NCI-H1930 (cell line): ENCODE results near the gene ADAMTS20.
A peak's percentile ranks its signal among the peaks of the same experiment; 100 is the strongest.
"Not testable (repeated sequence)": the region's sequence is repeated elsewhere in the genome, so short reads cannot be mapped to it uniquely, and the experiment has no call there.

Experiments used
- DNase-seq, 2 experiments: peaks; one replicate each; lab custom pipeline; 2025; lab: John Stamatoyannopoulos, UW

ADAMTS20 gene, protein sequence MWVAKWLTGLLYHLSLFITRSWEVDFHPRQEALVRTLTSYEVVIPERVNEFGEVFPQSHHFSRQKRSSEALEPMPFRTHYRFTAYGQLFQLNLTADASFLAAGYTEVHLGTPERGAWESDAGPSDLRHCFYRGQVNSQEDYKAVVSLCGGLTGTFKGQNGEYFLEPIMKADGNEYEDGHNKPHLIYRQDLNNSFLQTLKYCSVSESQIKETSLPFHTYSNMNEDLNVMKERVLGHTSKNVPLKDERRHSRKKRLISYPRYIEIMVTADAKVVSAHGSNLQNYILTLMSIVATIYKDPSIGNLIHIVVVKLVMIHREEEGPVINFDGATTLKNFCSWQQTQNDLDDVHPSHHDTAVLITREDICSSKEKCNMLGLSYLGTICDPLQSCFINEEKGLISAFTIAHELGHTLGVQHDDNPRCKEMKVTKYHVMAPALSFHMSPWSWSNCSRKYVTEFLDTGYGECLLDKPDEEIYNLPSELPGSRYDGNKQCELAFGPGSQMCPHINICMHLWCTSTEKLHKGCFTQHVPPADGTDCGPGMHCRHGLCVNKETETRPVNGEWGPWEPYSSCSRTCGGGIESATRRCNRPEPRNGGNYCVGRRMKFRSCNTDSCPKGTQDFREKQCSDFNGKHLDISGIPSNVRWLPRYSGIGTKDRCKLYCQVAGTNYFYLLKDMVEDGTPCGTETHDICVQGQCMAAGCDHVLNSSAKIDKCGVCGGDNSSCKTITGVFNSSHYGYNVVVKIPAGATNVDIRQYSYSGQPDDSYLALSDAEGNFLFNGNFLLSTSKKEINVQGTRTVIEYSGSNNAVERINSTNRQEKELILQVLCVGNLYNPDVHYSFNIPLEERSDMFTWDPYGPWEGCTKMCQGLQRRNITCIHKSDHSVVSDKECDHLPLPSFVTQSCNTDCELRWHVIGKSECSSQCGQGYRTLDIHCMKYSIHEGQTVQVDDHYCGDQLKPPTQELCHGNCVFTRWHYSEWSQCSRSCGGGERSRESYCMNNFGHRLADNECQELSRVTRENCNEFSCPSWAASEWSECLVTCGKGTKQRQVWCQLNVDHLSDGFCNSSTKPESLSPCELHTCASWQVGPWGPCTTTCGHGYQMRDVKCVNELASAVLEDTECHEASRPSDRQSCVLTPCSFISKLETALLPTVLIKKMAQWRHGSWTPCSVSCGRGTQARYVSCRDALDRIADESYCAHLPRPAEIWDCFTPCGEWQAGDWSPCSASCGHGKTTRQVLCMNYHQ (N-terminal part only)

DNA sequence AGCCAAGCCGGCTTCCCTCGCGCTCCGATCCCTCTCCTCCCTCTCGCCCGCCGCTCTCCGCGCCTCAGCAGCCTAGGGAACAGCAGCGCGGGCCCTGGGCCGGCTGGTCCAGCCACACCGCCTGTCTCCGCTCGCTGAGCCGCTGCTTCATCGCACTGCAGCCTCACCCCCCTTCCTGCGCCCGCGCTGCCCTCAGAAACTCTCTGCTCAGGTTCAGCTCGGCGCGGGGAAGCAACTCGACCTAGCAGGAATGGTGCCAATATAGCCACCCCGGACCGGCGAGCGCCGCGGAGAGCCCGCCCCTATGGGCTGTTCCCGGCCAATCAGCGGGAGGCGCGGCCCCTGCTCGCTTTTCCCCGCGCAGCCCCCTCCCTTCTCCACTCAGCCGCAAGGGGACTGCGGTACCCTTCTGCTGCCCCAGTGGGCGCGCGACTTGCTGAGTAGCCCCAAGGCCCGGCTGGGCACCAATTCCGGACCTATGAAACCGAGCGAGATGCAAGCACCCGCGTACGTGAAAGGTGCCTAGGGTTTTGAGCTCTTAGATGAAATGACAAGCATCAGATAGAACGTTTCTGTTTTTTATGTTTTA, at the start of gene ADAMTS20:
ADAMTS20 (minus strand) TSS at position 233 of the 589 bp plus-strand sequence. CDS start 282 bp downstream, outside the sequence.
- peak; percentile 85 to 87 for DNase-seq

DNA sequence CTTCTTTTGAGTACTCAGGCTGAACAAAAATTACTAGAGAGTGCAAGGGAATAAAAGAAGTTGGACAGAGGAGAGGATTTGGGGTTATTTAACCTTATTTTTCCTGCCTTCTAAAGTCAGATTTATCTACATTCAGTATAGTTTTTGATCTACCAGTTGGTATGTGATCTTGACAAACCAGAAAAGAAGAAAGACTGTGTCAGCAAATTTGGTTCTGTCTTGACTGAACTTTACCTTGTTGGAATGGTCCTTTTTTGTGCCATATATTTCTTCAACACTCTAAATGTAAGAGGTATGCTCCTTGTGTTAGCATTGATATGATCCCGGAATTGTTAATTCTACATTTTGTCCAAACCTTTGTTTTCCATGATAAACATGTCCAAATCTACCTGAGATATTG, 47.7 kb upstream of the ADAMTS20 start:
- DNase-seq: no peak

DNA sequence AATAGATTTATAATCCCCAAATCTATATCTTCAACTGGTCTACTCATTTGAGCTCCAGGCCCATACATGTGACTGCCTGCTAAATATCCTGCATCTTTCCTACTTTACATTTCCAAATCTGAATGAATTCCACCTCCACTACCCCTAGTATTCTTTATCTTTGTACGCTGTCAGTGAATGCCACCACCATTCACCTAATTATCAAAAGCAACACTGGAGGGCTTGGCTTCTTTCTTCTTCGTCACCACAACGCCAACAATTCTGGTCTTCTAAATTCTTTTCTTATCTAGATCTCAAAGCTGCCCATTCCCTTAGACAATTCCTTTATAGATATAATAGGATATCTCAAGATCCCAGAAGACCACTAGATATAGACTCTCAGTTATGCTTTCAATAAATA, 47.1 kb upstream of the ADAMTS20 start:
- DNase-seq: no peak

DNA sequence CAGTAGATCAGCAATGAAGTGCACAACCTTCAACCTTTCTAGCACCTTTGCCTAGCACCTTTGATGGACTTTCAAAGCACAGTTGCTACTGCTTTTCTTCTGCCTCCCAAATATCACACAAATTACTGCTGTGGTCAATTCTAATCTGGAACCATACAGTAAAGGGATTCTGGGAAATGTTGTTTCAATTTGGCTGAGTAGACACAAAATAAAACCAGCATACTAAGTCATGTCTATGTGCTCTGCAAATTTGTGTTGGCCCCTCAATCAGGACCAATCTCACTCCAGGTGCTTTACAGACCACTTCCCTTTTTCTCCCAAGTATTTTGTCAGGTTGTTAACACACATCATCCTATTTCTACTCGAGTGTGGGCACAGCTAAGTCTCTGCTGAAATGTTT, 38.3 kb upstream of the ADAMTS20 start:
- no peak for DNase-seq

DNA sequence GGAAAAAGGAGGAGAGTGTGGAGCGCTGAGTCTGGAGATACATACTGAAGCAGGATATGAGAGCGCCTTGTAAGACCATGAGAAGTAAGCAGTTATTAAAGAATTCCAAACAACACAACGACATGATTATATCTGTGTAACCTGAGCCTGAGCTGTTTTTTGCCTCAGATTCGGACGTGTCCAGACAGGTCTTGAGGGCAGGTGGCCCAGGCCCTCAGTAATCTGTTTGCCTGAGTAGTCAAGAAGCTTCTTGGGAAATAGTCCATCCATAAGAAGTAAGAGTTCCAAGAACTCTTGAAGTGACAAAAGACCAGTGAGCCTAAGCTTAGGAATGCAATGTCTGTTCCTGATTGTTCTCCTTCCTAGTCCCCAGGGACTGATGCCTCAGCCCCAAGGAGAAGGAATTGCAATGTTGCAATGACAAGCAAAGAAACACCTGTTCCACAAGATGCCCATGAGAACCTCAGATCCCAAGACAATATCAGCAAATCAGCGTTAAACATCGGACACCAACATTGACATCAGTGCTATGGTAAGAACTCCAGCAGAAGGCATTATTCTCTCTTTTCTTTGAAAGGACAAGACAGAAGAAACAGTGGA, 34.7 kb upstream of the ADAMTS20 start:
- no peak for DNase-seq

DNA sequence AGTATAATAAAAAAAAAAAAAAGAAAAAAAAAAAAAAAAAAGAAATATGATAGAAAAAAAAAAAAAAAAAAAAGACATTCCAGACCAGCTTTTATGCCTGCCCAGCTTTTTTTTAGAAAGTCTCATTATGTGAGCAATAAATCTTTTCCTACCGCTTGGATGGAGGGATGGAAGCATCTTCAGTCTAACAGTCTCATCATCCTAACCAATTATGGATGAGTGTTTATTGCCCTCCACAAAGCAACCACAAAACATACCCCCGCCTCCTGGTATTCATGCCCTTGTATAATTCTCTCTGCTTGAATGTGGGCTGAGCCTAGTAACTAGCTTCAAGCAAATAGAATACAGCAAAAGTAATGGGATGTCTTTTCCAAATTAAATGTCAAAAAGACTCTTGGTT, 33.7 kb upstream of the ADAMTS20 start:
- DNase-seq: no peak

DNA sequence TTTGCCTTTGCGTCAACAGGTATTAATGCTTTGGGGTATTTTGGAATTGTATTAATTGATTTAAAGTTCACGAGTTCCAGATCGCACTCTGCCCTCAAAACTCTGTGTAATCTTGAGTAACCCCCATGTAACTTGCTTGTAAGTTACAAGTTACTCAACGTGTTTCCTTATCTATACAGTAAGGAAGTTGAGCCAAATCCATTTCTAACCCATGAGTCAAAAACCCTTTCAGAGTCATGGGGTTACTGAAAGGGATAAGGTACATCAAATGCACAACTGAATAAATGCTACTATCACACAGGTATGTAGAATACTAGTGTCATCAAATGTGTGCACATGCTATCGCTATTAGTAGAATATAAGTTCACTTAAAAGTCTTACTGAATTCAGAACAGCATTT, 28.6 kb upstream of the ADAMTS20 start:
- DNase-seq: no peak

DNA sequence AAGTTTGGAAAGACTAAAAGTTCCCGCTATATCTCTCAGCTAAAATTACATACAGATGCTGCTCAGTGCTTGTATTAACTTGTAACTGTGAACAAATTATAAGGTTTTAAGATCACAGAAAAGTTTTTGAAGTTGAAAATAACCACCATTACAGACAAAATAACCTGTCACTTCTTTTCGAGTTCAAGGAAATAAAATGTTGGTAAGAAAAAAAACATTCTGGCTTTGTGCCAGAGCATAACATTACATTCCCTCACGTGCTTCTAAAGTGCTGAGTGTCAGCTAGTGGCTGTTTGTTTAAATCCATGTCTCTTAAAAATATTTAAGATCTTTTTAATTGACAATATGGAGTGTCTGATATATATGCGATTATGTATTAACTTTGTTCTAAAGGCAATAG, 27.2 kb upstream of the ADAMTS20 start:
- DNase-seq: no peak

DNA sequence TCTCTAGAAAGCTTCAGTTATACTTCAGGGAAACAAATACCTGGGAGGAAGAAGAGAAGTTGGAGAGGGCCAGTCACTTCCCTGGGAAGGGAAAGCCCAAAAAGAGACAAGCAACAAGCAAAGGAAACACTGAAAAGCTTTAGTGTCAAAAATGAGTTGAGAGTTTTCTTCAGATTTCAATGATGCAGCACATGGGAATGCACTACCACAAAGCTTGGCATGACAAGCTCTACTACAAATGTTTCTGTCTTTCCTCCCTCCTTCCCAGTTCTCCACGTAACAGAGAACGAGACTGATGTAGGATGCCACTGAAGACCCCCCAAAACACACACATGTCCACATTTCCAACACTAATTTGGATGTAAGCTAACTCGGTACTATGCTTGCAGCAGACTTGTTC, 26.8 kb upstream of the ADAMTS20 start:
- no peak for DNase-seq

DNA sequence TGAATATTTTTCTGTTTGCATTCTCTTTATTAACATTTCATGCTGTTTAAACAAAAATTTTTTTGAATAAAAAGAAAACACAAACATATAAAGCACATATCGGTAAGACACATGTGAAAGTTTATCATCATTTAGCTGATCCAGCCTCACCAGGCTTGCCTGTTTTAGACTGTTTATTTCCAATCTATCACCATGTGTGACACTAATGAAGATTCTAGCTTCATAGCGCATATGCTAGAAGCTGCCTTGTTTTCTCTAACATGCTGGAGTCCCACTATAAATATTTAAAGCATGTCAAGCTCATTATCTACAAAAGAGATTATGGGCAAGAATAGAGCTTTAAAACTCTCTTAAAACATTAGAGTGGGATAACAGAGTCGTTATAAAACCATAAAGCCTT, 25.4 kb upstream of the ADAMTS20 start:
- no peak for DNase-seq

DNA sequence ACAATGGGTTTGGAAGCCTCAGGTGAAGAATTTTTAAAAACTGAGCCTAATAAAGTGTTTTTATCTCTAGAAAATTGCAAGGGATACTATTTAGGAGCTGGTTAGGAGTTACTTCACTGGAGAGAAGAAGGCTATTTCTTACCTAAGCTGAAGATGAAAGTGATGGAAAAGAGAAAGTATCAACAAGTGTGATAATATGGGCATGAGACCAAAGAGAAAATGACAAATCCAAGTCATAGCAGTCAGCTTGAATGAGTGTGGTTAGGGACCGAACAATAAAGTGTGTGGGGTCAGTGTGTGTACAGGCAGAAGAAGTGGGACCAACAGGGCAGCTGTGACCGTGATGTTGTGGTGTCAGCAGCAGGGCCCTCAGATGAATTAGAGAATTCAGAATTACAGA, 24.2 kb upstream of the ADAMTS20 start:
- DNase-seq: no peak

DNA sequence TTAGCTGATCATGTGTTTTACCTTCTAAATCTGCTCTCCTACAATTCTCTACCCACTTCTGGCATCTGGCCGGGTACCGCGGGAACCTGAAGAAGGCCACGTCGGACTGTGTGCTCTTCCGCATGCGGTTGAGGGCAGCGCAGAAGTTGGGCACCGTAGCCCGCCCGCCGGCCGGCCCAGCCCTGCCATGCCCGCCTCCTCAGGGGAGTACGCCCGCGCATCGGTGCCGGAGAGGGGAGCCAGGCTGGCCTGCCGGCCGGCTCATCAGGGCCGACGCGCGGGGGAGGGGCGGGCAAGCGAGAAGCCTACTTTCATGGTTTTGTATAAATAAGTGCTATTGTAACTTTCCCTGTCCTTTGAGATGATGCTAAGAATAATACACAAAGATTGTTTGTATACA, 19.9 kb upstream of the ADAMTS20 start:
- no peak for DNase-seq

DNA sequence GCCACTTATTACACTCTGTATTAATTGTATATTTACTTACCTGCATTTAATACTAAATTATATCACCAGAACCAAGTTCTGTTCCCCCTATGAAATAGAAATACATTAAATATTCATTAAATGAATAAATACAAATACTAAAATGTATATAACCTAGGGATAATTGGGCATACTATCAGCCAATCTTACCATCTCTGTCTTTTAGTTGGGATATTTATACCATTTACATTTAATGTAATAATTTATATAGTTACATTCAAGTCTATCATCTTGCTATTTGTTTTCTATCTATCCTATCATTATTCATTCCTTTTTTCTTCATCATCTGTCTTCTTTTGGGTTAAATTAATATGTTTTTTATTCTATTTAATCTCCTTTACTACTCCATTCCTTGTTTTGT, 4.1 kb upstream of the ADAMTS20 start:
- DNase-seq: no peak

DNA sequence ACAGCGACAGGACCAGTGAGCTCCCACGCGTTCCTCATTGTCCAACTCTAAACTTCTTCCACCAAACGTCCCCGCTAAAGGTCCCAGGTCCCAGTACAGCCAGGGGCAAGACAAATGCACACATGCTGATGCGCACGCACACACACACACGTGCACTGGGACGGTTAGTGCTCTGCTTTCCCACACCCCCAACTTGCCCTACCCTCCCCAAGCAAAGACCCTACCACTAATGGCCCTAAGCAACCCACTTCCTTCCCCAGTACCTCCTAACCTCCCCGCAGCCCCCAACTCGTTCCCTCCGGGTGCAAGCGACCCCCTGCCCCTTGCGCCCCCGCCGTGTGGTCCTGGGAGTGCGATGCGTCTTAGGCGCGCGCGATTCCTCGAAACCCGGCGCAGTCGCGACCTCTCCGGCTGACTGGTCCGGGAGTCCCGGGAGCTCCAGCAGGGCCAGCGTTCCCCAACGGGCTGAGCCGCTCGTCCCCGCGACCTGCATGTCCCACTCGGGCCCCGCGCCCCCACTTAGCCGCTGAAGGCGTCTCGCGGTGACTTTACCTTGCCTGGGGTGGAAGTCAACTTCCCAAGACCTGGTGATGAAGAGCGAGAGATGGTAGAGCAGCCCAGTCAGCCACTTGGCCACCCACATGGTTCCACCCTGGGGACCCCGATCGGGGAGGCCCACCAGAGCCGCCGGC, 578 bp downstream of the ADAMTS20 start:
- no peak for DNase-seq

DNA sequence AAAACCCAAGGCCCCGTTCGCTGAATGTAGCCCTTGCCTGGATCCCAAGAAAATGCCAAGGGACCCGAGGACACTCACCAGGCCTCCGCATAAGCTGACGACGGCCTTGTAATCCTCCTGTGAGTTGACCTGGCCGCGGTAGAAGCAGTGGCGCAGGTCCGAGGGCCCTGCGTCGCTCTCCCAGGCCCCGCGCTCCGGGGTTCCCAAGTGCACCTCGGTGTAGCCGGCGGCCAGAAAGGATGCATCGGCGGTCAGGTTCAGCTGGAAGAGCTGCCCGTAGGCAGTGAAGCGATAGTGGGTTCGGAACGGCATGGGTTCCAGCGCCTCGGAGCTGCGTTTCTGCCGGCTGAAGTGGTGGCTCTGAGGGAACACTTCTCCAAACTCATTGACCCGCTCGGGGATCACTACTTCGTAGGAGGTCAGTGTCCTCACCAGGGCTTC, 1.2 kb downstream of the ADAMTS20 start:
- DNase-seq: no peak

DNA sequence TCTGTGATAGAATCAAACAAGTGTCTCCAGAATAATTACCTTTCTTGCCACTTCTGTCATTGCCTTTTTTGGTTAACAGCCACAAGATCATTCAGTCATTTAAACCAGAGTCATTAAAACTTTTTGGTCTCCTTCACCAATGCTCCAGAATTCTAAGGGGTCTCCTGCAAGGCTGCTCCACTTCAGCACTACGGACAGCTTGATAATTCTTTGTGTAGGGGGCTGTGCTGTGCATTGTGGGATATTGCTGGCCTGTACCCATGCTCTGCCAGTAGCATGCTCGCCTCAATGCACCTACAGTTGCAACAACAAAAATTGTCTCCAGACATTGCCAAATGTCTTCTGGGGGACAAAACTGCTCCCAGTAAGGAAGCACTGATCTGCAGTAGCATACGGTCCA, 7.3 kb downstream of the ADAMTS20 start:
- no peak for DNase-seq

DNA sequence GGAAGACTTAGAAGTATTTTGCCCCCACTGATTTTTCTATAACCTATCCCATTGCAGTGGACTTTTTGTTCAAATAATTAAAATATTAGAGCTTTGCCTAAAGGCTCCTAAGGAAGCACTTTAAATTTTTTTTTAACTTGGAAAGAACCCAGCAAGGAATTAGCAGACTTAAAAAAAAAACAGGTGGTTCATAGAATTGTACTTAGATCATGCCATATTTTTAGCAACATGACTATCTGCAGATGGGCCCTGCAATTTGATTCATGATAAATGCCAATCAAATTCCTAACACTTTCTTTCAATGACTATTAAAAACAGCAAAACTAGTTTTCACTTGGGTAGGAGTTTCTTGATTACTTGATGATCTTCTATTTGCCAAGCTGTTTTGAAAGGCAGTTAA, 11.5 kb downstream of the ADAMTS20 start:
- no peak for DNase-seq

DNA sequence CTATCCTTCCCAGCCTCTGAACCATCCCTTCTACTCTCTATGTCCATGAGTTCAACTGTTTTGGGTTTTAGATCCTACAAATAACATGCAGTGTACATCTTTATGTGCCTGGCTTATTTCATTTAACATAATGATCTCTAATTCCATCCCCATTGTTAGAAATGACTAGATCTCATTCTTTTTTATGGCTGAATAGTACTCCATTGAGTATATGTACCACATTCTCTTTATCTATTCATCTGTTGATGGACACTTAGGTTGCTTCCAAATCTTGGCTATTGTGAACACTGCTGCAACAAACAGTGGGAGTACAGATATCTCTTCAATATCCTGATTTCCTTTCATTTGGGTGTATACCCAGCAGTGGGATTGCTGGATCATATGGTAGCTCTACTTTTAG, 14.3 kb downstream of the ADAMTS20 start:
- not testable (repeated sequence) for DNase-seq

DNA sequence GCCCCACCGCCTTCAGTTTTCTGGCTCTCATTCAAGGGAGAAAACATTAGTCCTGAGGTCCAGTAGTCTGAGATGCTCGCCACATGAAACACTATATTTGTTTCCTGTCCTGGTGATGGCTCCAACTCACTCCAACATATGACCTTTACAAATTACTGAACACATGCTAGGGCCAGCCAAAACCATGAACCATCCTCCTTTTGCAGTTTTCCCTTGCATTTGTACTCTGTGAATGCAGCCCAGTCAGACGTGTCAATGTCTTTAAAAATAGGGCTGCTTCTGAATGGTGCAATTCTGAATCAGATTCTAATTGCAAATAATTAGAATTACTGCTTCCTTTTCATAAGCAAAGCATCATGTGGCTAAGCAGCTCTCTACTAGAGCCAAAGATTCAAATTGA, 36.0 kb downstream of the ADAMTS20 start:
- DNase-seq: no peak

DNA sequence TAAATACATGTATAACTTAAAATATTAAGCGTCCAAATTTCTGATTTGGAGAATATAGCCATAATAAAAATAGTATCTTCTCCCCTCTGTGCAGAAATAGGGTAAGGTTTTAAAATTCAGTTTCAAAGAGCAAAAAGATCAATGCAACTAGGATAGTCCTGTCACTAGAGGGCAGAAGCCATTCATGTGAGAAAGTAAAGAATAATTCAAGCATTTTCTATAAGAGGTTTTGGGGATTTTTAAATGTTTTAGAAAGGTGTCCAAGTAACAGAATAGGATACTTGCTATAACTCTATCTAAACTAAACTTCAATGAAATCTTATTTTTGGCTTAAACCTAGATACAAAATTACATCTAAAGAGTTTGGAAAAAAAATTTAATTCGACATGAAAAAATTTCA, 50.3 kb downstream of the ADAMTS20 start:
- DNase-seq: no peak

DNA sequence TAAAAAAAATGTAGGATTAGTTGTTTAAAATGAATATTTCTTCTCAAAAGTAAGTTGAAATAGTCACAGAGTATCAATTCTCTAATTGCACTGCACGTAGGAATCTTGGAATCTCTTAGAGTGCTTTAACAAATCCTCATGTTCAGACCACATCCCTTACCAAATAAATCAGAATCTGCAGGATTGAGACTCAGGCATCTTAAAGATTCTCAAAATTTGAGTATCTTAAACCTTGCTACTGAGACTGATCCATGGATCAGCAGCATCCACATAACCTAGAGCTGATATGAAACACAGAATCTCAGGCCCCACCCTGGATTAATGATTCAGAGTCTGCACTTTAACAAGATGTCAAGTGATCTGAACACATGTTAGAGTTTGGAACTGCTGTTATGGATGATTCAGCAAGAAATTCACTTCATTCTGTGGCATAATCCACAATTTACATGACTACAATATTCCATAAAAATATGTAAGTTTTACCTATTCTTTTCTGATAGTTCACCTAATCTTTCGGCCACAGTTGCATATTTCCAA, 58.7 kb downstream of the ADAMTS20 start:
- no peak for DNase-seq
